GM23248 (cell line): ENCODE measurements around the gene RASSF3.

Source experiments
- EZH2 ChIP-seq: fragments of 200-600 bp; sonication (generic); IDR thresholded peaks from 2 replicates; pipeline ENCODE4 v1.6.1; 2018; ENCODE audit warnings: antibody characterized with exemption, mild to moderate bottlenecking; ENCODE audit not compliant: insufficient read depth, poor library complexity, severe bottlenecking
- EZH2phosphoT487 ChIP-seq: fragments of 200-600 bp; sonication (generic); IDR thresholded peaks from 2 replicates; pipeline ENCODE4 v1.6.1; 2018; ENCODE audit warnings: antibody characterized with exemption, moderate library complexity, mild to moderate bottlenecking, low read depth; ENCODE audit not compliant: insufficient read depth

DNA sequence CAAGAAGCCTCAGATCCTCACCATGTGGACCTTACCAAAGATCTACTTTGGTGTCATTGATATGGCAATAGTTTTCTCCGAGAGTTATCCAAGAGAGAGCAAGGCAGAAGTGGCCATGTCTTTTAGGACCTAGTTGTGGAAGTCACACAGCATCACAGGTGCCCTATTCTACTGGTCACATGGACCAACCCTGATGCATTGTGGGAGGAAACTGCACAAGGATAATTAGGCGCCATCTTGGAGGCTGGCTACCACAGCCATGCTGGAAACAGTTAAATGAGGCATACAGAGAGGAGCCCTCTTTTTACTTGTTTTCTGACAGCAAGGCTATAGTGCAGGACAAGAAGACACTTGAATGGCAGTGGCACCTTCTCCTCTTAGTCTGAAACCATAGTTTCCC is 99.1 kb downstream of the RASSF3 start:
- TF ChIP-seq EZH2 (no peak), EZH2phosphoT487 (no peak)
